GM08714 (cell line): Measurements from ENCODE around the gene ADGRL4.
"Not testable (repeated sequence)": the region's sequence is repeated elsewhere in the genome, so short reads cannot be mapped to it uniquely, and the experiment has no call there.

Experiments used
- H3K4me3 ChIP-seq: fragments of 200-500 bp; sonication (Bioruptor generic); 2 replicates; pipeline ENCODE4 v1.5.1; 2014; ENCODE audit warnings: mild to moderate bottlenecking, low read length, inconsistent platforms
- ZNF274 ChIP-seq: IDR thresholded peaks from 2 replicates; pipeline ENCODE4 v1.6.1; 2012; ENCODE audit warnings: mild to moderate bottlenecking, low read depth, low read length

Gene ADGRL4

DNA sequence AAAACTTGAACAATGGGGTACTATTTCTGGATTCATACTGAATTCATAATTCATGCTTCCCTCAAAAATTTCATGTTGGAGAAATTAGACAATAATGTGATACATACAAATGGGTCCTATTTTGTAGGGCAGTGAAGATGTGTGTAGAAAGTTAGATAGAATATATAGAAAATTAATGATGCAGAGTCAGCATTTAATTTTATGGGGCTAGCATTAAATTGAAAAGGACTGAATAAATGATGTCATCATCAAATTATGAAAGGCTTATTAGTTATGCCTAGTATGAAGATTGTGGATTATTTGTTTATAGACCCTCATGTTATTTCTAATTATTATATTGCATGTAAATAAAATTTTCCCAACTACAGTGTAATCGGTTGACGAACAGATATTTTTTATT, 119.1 kb downstream of the ADGRL4 start:
- TF ChIP-seq ZNF274: no peak
- no peak overlapping the region for H3K4me3 ChIP-seq

DNA sequence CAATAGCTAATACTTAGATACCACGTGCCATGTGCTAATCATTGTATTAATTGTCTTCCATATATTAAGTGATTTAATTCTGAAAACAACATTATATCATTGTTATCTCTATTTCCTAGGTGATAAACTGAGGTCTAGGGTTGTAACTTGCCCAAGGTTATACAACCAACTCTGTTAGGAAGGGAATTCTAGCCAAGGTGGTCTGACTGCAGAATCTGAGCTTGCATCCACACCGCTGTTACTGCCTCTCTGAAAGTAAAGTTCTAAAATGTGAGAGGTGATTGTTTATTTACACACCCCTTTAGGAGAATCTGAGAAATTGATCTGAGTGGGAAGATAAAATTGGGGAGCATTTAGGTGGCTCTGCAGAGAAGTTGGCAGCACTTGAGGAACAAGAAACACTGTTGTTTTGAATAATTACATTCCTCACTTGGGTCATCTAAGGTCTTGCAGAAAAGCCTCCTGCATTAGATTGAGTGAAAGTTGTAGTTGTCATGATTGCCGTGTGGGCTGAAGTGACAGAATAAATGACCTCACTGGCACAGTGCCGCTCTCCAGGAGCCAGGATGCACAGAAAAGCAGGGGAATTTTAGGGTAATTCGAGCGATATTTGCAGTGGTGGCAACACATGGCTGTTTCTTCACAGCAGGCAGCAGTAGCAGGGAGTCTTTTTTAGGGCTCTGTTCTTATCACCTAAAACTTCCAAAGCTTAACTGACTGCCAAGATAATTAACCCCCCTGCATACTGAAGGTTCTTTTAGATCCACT, 121.7 kb downstream of the ADGRL4 start:
- no peak for TF ChIP-seq ZNF274
- H3K4me3 ChIP-seq: no peak overlapping the region

GRCh38 chr1:78880223-78880622, 126.3 kb downstream of the ADGRL4 start:
- no peak for TF ChIP-seq ZNF274

GRCh38 chr1:78875986-78876385, 130.5 kb downstream of the ADGRL4 start:
- not testable (repeated sequence) for H3K4me3 ChIP-seq

More at GRCh38 chr1:78880223-78880622, 126.3 kb downstream of the ADGRL4 start:
- no peak overlapping the region for H3K4me3 ChIP-seq

GRCh38 chr1:78872801-78873200, 133.7 kb downstream of the ADGRL4 start:
- not testable (repeated sequence) for H3K4me3 ChIP-seq

- TF ChIP-seq ZNF274: no peak
- H3K4me3 ChIP-seq: no peak overlapping the region
Observed at GRCh38 chr1:78871249-78871648, 135.3 kb downstream of the ADGRL4 start.

DNA sequence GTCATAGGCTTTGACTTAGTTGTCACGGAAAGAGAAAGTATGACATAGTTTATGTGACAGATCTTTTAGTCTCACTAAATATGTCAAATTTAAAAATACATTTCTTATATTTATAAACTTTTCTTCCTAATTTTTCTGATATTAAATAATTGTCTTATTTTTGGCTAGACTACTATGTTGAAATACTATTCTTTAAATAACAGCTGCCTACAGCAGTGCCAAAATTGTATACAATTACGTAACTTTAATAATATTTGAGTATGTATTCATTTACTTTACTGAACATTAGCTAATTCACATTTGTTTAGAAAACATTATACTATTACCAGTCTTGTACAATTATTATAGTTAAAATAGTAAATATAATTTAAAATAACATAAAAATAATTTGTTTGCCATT, 137.4 kb downstream of the ADGRL4 start:
- no peak for TF ChIP-seq ZNF274

GRCh38 chr1:78864175-78864574, 142.4 kb downstream of the ADGRL4 start:
- H3K4me3 ChIP-seq: no peak overlapping the region
- no peak for TF ChIP-seq ZNF274

More for the DNA sequence above, 137.4 kb downstream of the ADGRL4 start:
- no peak overlapping the region for H3K4me3 ChIP-seq

DNA sequence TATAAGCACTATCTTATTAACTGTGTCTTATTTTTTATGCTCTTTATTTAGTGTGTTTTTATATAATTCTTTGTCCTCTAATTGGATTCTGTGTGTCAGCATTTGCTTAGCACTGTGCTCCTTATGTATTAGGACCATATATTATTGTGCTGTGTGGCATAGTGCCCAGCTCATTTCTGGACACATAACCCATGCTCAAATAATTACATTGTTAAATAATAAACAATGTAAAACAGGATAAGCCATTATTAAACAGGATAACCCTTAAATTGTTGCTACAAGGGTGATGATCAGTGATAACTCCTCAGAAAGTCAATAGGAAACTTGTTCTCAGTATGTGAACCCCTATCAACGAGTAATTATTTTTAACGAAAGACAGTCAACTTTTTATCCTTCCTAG, 150.4 kb downstream of the ADGRL4 start:
- no peak overlapping the region for H3K4me3 ChIP-seq
- no peak for TF ChIP-seq ZNF274

- H3K4me3 ChIP-seq: no peak overlapping the region
- TF ChIP-seq ZNF274: no peak
Observed at GRCh38 chr1:78855258-78855657, 151.3 kb downstream of the ADGRL4 start.

GRCh38 chr1:78854556-78854955, 152.0 kb downstream of the ADGRL4 start:
- TF ChIP-seq ZNF274: no peak
- no peak overlapping the region for H3K4me3 ChIP-seq

DNA sequence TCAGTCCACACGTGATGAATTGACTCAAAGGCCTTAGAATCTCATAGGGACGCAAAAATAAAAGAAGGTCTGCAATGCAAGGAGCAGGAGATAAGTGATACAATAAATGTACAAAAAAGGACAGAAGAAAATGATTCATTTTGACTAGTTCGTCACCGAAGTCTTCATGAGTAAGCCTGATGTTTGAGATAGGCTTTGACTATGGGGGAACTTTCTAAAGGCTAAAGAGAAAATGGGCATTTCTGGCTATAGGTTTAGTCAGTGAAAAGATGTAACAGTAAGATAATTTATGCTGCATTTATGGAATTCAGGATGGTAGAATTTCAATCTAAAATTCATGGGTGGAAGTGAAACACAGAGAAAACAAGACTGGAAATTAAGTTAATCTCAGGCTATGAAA, 163.0 kb downstream of the ADGRL4 start:
- no peak overlapping the region for H3K4me3 ChIP-seq
- no peak for TF ChIP-seq ZNF274

GRCh38 chr1:78843111-78843510, 163.4 kb downstream of the ADGRL4 start:
- H3K4me3 ChIP-seq: no peak overlapping the region
- TF ChIP-seq ZNF274: no peak

GRCh38 chr1:78840453-78841271, 165.9 kb downstream of the ADGRL4 start:
- no peak for TF ChIP-seq ZNF274
- H3K4me3 ChIP-seq: no peak overlapping the region
